ENCODE measurements around the gene SI.
A peak's percentile ranks its signal among the peaks of the same experiment; 100 is the strongest.

The SI gene

GRCh38 chr3:164940745-164941144 is 137.6 kb downstream of the SI start:
- DNase-seq (ENCODE audit: low read depth) = peak; percentile 53
- TF ChIP-seq CTCF (IDR thresholded peaks at IDR 0.05; ENCODE audit: insufficient read depth, low read depth, low read length, missing control alignments) = no peak

DNA sequence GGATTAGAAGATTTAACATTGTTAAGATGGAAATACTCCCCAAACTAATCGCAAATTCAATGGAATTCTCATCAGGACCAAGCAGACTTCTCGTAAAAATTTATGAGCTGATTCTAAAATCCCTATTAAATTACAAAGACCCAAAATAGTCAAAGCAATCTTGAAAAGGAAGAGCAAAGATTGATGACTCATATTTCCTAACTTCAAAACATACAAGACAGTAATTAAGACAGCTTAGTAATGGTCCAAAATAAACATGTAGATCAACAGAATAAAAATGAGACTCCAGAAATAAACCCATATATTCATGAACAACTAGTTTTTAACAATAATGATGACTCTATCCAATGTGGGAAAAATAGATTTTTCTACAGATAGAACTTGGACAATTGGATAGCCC is 148.7 kb downstream of the SI start:
- no peak for DNase-seq (ENCODE audit: low read depth)
- H3K4me3 ChIP-seq (ENCODE audit: low read length) = no peak overlapping the region
- TF ChIP-seq CTCF (IDR thresholded peaks at IDR 0.05; ENCODE audit: insufficient read depth, low read depth, low read length, missing control alignments) = no peak

More at GRCh38 chr3:164940745-164941144, 137.6 kb downstream of the SI start:
- H3K4me3 ChIP-seq (ENCODE audit: low read length) = no peak overlapping the region

Measured in epithelial cell of esophagus (primary cell).